H1 (cell line): Measurements from ENCODE around the gene ALK. TPM values are rescaled to one million over a fixed set of nuclear protein-coding genes. Genes with fewer than 3 reads are reported as not detected.

Source experiments
- CTCF ChIA-PET: fragments of 300-600 bp; sonication (Branson Sonifier 250); formaldehyde crosslinking; loops from one replicate; lab custom pipeline; 2021; ENCODE audit not compliant: partially characterized antibody; lab: Charles Lee
- POLR2A ChIA-PET: fragments of 300-600 bp; sonication (Branson Sonifier 250); formaldehyde crosslinking; loops from one replicate; lab custom pipeline; 2021; ENCODE audit warnings: inconsistent platforms; ENCODE audit not compliant: partially characterized antibody; lab: Charles Lee
- DNase-seq, 2 experiments: peaks; one replicate each; pipeline versions ENCODE4 v3.0.0 to v3.0.0-alpha.2; 2010 to 2022; ENCODE audit warnings: low spot score in 2 of 2, low read depth in 1 of 2, mixed read lengths in 1 of 2
- FAIRE-seq: peaks from 2 replicates; lab custom pipeline; 2011; peaks lifted over from hg19 to GRCh38; lab: Jason Lieb, UNC
- H2AFZ ChIP-seq: 2 replicates; pipeline ENCODE4 v1.8.1; 2012; ENCODE audit warnings: low read length, inconsistent platforms
- H2AK5ac ChIP-seq: 2 replicates; pipeline ENCODE4 v1.6.1; 2013; ENCODE audit warnings: low read depth, low read length
- H2BK120ac ChIP-seq: replicated peaks from 2 replicates; pipeline ENCODE3; 2013; ENCODE audit warnings: low read depth, low read length, inconsistent platforms
- H2BK12ac ChIP-seq: 2 replicates; pipeline ENCODE4 v1.6.1; 2013; ENCODE audit warnings: low read depth, low read length
- H2BK15ac ChIP-seq: 2 replicates; pipeline ENCODE4 v1.6.1; 2013; ENCODE audit warnings: low read length
- H2BK20ac ChIP-seq: 2 replicates; pipeline ENCODE4 v1.6.1; 2013; ENCODE audit warnings: low read length
- H2BK5ac ChIP-seq: 2 replicates; pipeline ENCODE4 v1.6.1; 2013; ENCODE audit warnings: low read depth, low read length
- H3K14ac ChIP-seq: 2 replicates; pipeline ENCODE4 v1.6.1; 2013; ENCODE audit warnings: inconsistent platforms; ENCODE audit not compliant: insufficient read length
- H3K18ac ChIP-seq: 2 replicates; pipeline ENCODE4 v1.6.1; 2013; ENCODE audit warnings: low read length; ENCODE audit errors: extremely low read depth
- H3K23ac ChIP-seq: 2 replicates; pipeline ENCODE4 v1.6.1; 2013; ENCODE audit warnings: inconsistent platforms; ENCODE audit not compliant: insufficient read length
- H3K23me2 ChIP-seq: 2 replicates; pipeline ENCODE4 v1.6.1; 2013; ENCODE audit warnings: low read depth, low read length
- H3K27ac ChIP-seq: 2 replicates; pipeline ENCODE4 v1.6.1; 2011; ENCODE audit warnings: low read depth, low read length, inconsistent platforms
- H3K27me3 ChIP-seq, 4 experiments: replicated peaks in 1 of 4; 1 replicate in 1 of 4; 2 replicates in 3 of 4; pipeline versions ENCODE4 v1.6.1 to v1.8.1; 2011 to 2013; ENCODE audit warnings: low read length in 3 of 4, mild to moderate bottlenecking in 3 of 4, inconsistent platforms in 2 of 4, mixed read lengths in 2 of 4, moderate library complexity in 1 of 4; ENCODE audit not compliant: control insufficient read depth in 3 of 4, insufficient read depth in 3 of 4; ENCODE audit errors: extremely low read depth in 1 of 4
- H3K36me3 ChIP-seq, 4 experiments: 2 replicates each; pipeline versions ENCODE4 v1.6.1 to v1.8.1; 2011 to 2013; ENCODE audit warnings: mild to moderate bottlenecking in 4 of 4, low read length in 3 of 4, moderate library complexity in 2 of 4, control low read depth in 1 of 4, inconsistent platforms in 1 of 4; ENCODE audit not compliant: insufficient read depth in 4 of 4, control insufficient read depth in 2 of 4
- H3K4ac ChIP-seq: replicated peaks from 2 replicates; pipeline ENCODE3; 2013; ENCODE audit warnings: low read length, low read depth, mixed read lengths, inconsistent platforms; ENCODE audit not compliant: insufficient read length
- H3K4me1 ChIP-seq, 4 experiments: replicated peaks in 1 of 4; 1 replicate in 1 of 4; 2 replicates in 3 of 4; pipeline versions ENCODE4 v1.6.1 to v1.8.1; 2011 to 2013; ENCODE audit warnings: low read length in 3 of 4, inconsistent platforms in 2 of 4, mixed read lengths in 1 of 4; ENCODE audit not compliant: insufficient read depth in 4 of 4, control insufficient read depth in 3 of 4
- H3K4me2 ChIP-seq, 2 experiments: 2 replicates each; pipeline versions ENCODE4 v1.6.1 to v1.8.1; 2011 to 2013; ENCODE audit warnings: low read depth in 2 of 2, low read length in 2 of 2, control low read depth in 1 of 2, inconsistent platforms in 1 of 2, mild to moderate bottlenecking in 1 of 2; ENCODE audit not compliant: insufficient read depth in 1 of 2
- H3K4me3 ChIP-seq, 4 experiments: fragments of 200-600, 300-600 bp in 1 of 4; sonication (generic), shearing (Covaris generic), sonication (Bioruptor Twin) in 1 of 4; 2 replicates each; pipeline versions ENCODE4 v1.5.1 to v1.8.1; 2011 to 2016; ENCODE audit warnings: low read length in 4 of 4, low read depth in 3 of 4, control low read depth in 2 of 4, inconsistent platforms in 2 of 4, mild to moderate bottlenecking in 2 of 4, mixed read lengths in 1 of 4, moderate library complexity in 1 of 4; ENCODE audit not compliant: insufficient read depth in 2 of 4; ENCODE audit errors: extremely low read depth in 1 of 4
- H3K56ac ChIP-seq: replicated peaks from 2 replicates; pipeline ENCODE3; 2013; ENCODE audit warnings: low read depth, mild to moderate bottlenecking, mixed read lengths, low read length, inconsistent platforms; ENCODE audit not compliant: insufficient read length
- H3K79me1 ChIP-seq: 2 replicates; pipeline ENCODE4 v1.6.1; 2013; ENCODE audit warnings: low read depth, low read length, control low read depth
- H3K79me2 ChIP-seq, 2 experiments: 2 replicates each; pipeline versions ENCODE4 v1.6.1 to v1.8.1; 2012 to 2013; ENCODE audit warnings: low read length in 2 of 2, mild to moderate bottlenecking in 2 of 2, inconsistent platforms in 1 of 2; ENCODE audit not compliant: insufficient read depth in 2 of 2, control insufficient read depth in 1 of 2
- H3K9ac ChIP-seq, 4 experiments: replicated peaks in 1 of 4; 1 replicate in 1 of 4; 2 replicates in 3 of 4; pipeline versions ENCODE4 v1.6.1 to v1.8.1; 2011 to 2013; ENCODE audit warnings: low read depth in 3 of 4, low read length in 3 of 4, control low read depth in 2 of 4, mild to moderate bottlenecking in 2 of 4, moderate library complexity in 2 of 4, inconsistent platforms in 1 of 4; ENCODE audit errors: extremely low read depth in 1 of 4
- H3K9me3 ChIP-seq, 2 experiments: 2 replicates each; pipeline versions ENCODE4 v1.6.1 to v1.8.1; 2012 to 2013; ENCODE audit warnings: mild to moderate bottlenecking in 2 of 2, moderate library complexity in 2 of 2, control low read depth in 1 of 2, inconsistent platforms in 1 of 2, low read depth in 1 of 2, low read length in 1 of 2, mixed read lengths in 1 of 2; ENCODE audit not compliant: insufficient read depth in 2 of 2
- H4K20me1 ChIP-seq, 2 experiments: replicated peaks in 1 of 2; 2 replicates each; pipeline versions ENCODE3 to v1.8.1; 2011 to 2013; ENCODE audit warnings: inconsistent platforms in 2 of 2, low read length in 2 of 2, mild to moderate bottlenecking in 1 of 2; ENCODE audit not compliant: insufficient read depth in 2 of 2, control insufficient read depth in 1 of 2
- H4K5ac ChIP-seq: 2 replicates; pipeline ENCODE4 v1.6.1; 2013; ENCODE audit warnings: low read length, low read depth, mixed read lengths, inconsistent platforms; ENCODE audit not compliant: insufficient read length
- H4K8ac ChIP-seq: 2 replicates; pipeline ENCODE4 v1.8.0; 2013; ENCODE audit warnings: mild to moderate bottlenecking, moderate library complexity, low read length, inconsistent platforms; ENCODE audit not compliant: insufficient read depth; ENCODE audit errors: extremely low read depth
- H4K91ac ChIP-seq: replicated peaks from 2 replicates; pipeline ENCODE3; 2013; ENCODE audit warnings: low read length, mixed read lengths, inconsistent platforms; ENCODE audit not compliant: insufficient read length
- ATF3 ChIP-seq: IDR thresholded peaks from 2 replicates; pipeline ENCODE4 v1.6.1; 2011; ENCODE audit warnings: low read depth, mild to moderate bottlenecking, low read length; ENCODE audit not compliant: insufficient read depth
- BCL11A ChIP-seq, 2 experiments: IDR thresholded peaks; one replicate each; pipeline ENCODE4 v1.6.1; 2011; ENCODE audit warnings: low read depth in 2 of 2, low read length in 2 of 2, mild to moderate bottlenecking in 2 of 2
- CBX5 ChIP-seq: fragments of 300-800, 300-1000 bp; sonication (generic); IDR thresholded peaks from 2 replicates; pipeline ENCODE4 v1.7.1; 2016; ENCODE audit warnings: antibody characterized with exemption, low read length, low read depth
- CHD1 ChIP-seq: IDR thresholded peaks from 2 replicates; pipeline ENCODE4 v1.6.1; 2012; ENCODE audit warnings: low read depth, low read length, improper control_type of control experiment
- FOSL1 ChIP-seq: IDR thresholded peaks from 2 replicates; pipeline ENCODE4 v1.6.1; 2011; ENCODE audit warnings: mild to moderate bottlenecking, low read depth, low read length, moderate library complexity; ENCODE audit not compliant: insufficient read depth
- JUN ChIP-seq: IDR thresholded peaks from 2 replicates; pipeline ENCODE4 v1.6.1; 2011; ENCODE audit warnings: low read depth, mild to moderate bottlenecking, improper control_type of control experiment, low read length
- SAP30 ChIP-seq: fragments of 300-600 bp; sonication (generic); IDR thresholded peaks from 2 replicates; pipeline ENCODE4 v1.7.1; 2012; ENCODE audit warnings: low read length, moderate library complexity, mild to moderate bottlenecking, inconsistent platforms; ENCODE audit not compliant: insufficient read depth, insufficient replicate concordance
- SP1 ChIP-seq: IDR thresholded peaks from 2 replicates; pipeline ENCODE4 v1.6.1; 2011; ENCODE audit warnings: low read depth, low read length
- WGBS, 2 experiments: shearing (Covaris generic) in 1 of 2; methylation state at CpG; one replicate each; pipeline versions ENCODE4 v1.1.6 to v1.1.7; 2013 to 2015; ENCODE audit warnings: low lambda C conversion rate in 2 of 2, mixed read lengths in 2 of 2, inconsistent platforms in 1 of 2, low coverage in 1 of 2, missing lambda C conversion rate in 1 of 2; ENCODE audit not compliant: insufficient replicate concordance in 2 of 2, insufficient coverage in 1 of 2, insufficient read length in 1 of 2; ENCODE audit errors: extremely low coverage in 1 of 2, missing lambda C conversion rate in 1 of 2; 5-methylcytosine and 5-hydroxymethylcytosine counted together
- polyA plus RNA-seq, 7 experiments: library from polyadenylated mRNA; depleted of rRNA in 3 of 7; stranded (reverse) in 5 of 7; unstranded in 2 of 7; fragments of >200 nt in 5 of 7; fragments of 200-250 nt in 2 of 7; gene quantifications; 1 replicate in 5 of 7; 2 replicates in 1 of 7; 4 replicates in 1 of 7; pipeline versions ENCODE4 v1.2.1 to v1.2.3, GENCODE V29; 2011 to 2013; ENCODE audit warnings: missing spikeins in 2 of 7, mixed read lengths in 2 of 7
- total RNA-seq: library from RNA; stranded (reverse); fragmentation: NEBNext Ultra II Directional; extraction: Animal tissue kit (Norgen Biotek cat#: 25700); gene quantifications from 2 replicates; pipeline ENCODE4 v1.2.1, GENCODE V29; 2021

ALK gene
- total and polyA plus RNA-seq, 2 of the 8 experiments (the other 6 are each of a cell fraction or from before 2014, with no cell fraction given) = 0.02 to 0.09 TPM

GRCh38 chr2:29349316-29350030 lies 571.9 kb downstream of the ALK start:
- H2AK5ac ChIP-seq = no peak overlapping the region
- FAIRE-seq (no peak), DNase-seq (no peak)
- H4K8ac ChIP-seq = no peak overlapping the region
- no peak overlapping the region for H2BK12ac ChIP-seq
- no peak overlapping the region for H3K56ac ChIP-seq
- no peak overlapping the region for H3K23ac ChIP-seq
- H4K5ac ChIP-seq = no peak overlapping the region
- H3K9ac ChIP-seq = no peak overlapping the region
- H3K36me3 ChIP-seq = no peaks in the 10 kb centered on the region
- no peak overlapping the region for H3K4me2 ChIP-seq
- CTCF ChIA-PET = interaction anchor here (1.1 kb wide), 1 partner anchor 41 kb away, joined by 3 read pairs; no protein-coding TSS in a partner anchor
- H2BK20ac ChIP-seq = no peak overlapping the region
- H3K23me2 ChIP-seq = 0 out of 2 replicates have a peak, but pooled peaks cover 2% of the 10 kb centered on the region
- no peak overlapping the region for H3K18ac ChIP-seq
- H3K4ac ChIP-seq = no peak overlapping the region
- H2BK120ac ChIP-seq = no peak overlapping the region
- no peaks in the 10 kb centered on the region for H3K79me1 ChIP-seq
- no peak overlapping the region for H3K4me3 ChIP-seq
- no peak overlapping the region; the same call in 1 of the 2 replicates for H2AFZ ChIP-seq
- no peak overlapping the region for H3K14ac ChIP-seq
- 91% methylated on average over 5 of the region's 5 CpGs; no CpG with 5 or more reads in 1 of the 2 experiments for WGBS, 2 experiments
- H3K9me3 ChIP-seq = no peaks in the 10 kb centered on the region
- POLR2A ChIA-PET = no interaction called here
- H3K4me1 ChIP-seq = peaks cover 0 to 4% (median 0%) of the 10 kb centered on the region in 4 experiments; a peak in 1 of 7 replicates
- TF ChIP-seq FOSL1 = no peak
- no peak for TF ChIP-seq JUN
- TF ChIP-seq SP1 = no peak
- no peak for TF ChIP-seq CHD1
- TF ChIP-seq SAP30 = no peak
- TF ChIP-seq CBX5 = no peak
- no peak for TF ChIP-seq BCL11A (IDR thresholded peaks at IDR 0.05; ENCODE audit: low read depth in 2 of 2, low read length in 2 of 2)
- TF ChIP-seq ATF3 = no peak
- no peak overlapping the region for H4K91ac ChIP-seq
- no peak overlapping the region for H2BK5ac ChIP-seq
- no peaks in the 10 kb centered on the region for H3K79me2 ChIP-seq
- no peaks in the 10 kb centered on the region for H3K27me3 ChIP-seq
- H2BK15ac ChIP-seq = no peak overlapping the region
- no peak overlapping the region for H3K27ac ChIP-seq
- H4K20me1 ChIP-seq = no peaks in the 10 kb centered on the region
